ENCODE data around the gene MUCL3.

- TF ChIP-seq EGR1 (IDR thresholded peaks at IDR 0.05; ENCODE audit: low read depth) (no peak), EZH2 (IDR thresholded peaks at IDR 0.05) (no peak), POLR2A (IDR thresholded peaks at IDR 0.05; ENCODE audit: borderline replicate concordance, extremely low read depth, insufficient read depth, insufficient read length) (no peak), CTCF (IDR thresholded peaks at IDR 0.05 in 2 of 3, conservative IDR thresholded peaks at IDR 0.05 in 1 of 3; ENCODE audit: borderline replicate concordance in 1 of 3, insufficient read depth in 1 of 3, low read depth in 2 of 3, low read length in 2 of 3) (no peak)
Measured at GRCh38 chr6:30894935-30895334, 45.8 kb upstream of the MUCL3 start.
